GM12801 (cell line): ENCODE results near the gene CTNNA3.

Source experiments
- TF ChIP-seq, protein P1 (sequence below): IDR thresholded peaks from one replicate; pipeline ENCODE4 v1.5.1; 2011; ENCODE audit warnings: control low read depth; ENCODE audit not compliant: insufficient read length; ENCODE audit errors: extremely low read depth

Gene CTNNA3

GRCh38 chr10:66252986-66253385 is 1443.0 kb downstream of the CTNNA3 start:
- TF ChIP-seq, protein P1, sequence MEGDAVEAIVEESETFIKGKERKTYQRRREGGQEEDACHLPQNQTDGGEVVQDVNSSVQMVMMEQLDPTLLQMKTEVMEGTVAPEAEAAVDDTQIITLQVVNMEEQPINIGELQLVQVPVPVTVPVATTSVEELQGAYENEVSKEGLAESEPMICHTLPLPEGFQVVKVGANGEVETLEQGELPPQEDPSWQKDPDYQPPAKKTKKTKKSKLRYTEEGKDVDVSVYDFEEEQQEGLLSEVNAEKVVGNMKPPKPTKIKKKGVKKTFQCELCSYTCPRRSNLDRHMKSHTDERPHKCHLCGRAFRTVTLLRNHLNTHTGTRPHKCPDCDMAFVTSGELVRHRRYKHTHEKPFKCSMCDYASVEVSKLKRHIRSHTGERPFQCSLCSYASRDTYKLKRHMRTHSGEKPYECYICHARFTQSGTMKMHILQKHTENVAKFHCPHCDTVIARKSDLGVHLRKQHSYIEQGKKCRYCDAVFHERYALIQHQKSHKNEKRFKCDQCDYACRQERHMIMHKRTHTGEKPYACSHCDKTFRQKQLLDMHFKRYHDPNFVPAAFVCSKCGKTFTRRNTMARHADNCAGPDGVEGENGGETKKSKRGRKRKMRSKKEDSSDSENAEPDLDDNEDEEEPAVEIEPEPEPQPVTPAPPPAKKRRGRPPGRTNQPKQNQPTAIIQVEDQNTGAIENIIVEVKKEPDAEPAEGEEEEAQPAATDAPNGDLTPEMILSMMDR = no peak

DNA sequence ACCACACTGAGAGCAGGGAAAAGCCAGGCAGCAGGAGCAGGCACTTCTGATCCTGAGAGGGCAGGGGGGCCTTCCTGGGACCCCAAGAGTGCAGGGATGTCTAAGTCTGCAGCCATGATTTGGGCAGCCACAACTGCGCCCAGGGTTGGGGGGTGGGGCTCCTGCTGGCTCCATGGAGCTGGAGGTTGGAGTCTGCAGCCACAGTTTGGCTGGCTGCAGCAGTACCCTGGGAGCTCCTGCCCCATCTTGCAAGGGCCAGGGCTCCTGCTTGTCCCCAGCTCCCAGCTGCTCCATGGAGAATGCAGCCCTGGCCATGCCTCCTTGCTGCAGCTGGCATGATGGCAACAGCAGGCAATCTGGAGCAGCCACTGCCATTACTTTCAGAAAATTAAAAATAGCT is 1449.8 kb downstream of the CTNNA3 start:
- TF ChIP-seq, protein P1 = no peak

DNA sequence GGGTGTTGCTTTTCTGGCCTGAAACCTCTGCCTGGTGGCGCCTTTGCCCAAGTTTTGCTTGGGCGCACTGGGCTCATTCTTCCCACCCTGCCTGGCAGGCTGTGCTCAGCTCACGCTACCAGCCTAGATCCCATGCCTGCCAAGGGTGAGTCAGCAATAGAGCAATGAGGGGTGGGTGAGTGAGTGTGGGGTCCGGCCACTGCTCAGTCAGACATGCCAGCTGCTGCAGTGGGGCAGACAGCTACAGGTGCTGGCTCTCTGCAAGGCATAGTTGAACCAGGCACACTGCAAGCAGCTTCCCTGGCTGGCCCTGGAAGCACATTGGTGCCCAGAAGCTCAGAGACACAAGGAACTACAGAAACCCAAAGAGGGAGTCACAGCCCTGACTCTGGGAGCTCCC is 1451.0 kb downstream of the CTNNA3 start:
- TF ChIP-seq, protein P1 = no peak

- TF ChIP-seq, protein P1 = no peak
Measured at GRCh38 chr10:66242885-66243284, 1453.1 kb downstream of the CTNNA3 start.

GRCh38 chr10:66239062-66239461 is 1456.9 kb downstream of the CTNNA3 start:
- TF ChIP-seq, protein P1 = no peak

GRCh38 chr10:66238343-66238742 is 1457.7 kb downstream of the CTNNA3 start:
- TF ChIP-seq, protein P1 = no peak

- TF ChIP-seq, protein P1 = no peak
Measured at GRCh38 chr10:66234872-66235271, 1461.1 kb downstream of the CTNNA3 start.

GRCh38 chr10:66228887-66229286 is 1467.1 kb downstream of the CTNNA3 start:
- TF ChIP-seq, protein P1 = no peak
